ENCODE data around the gene ZNF214.
"Not testable (repeated sequence)": the region's sequence is repeated elsewhere in the genome, so short reads cannot be mapped to it uniquely, and the experiment has no call there.

Gene ZNF214

DNA sequence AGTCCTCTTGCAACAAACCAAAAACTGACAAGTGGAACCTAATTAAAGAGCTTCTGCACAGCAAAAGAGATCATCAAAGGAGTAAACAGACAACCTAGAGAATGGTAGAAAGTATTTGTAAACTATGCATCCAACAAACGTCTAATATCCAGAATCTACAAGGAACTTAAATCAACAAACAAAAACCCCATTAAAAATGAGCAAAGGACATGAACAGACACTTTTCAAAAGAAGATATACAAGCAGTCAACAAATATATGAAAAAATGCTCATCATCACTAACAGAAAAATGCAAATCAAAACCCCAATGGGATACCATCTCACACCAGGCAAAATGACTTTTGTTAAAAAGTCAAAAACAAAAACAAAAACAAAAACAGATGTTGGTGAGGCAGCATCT, 33.7 kb downstream of the ZNF214 start:
- Histone ChIP-seq H3K4me3 (ENCODE audit: low read length) (no peak overlapping the region), H3K9ac (ENCODE audit: low read depth, low read length) (no peak overlapping the region), H3K36me3 (ENCODE audit: insufficient read depth, low read length) (no peaks in the 10 kb centered on the region), H3K4me1 (ENCODE audit: control insufficient read depth, insufficient read depth, low read length) (peaks cover 15% of the 10 kb centered on the region), H3K9me3 (replicated peaks; ENCODE audit: low read length) (no peaks in the 10 kb centered on the region), H3K27me3 (ENCODE audit: control insufficient read depth, insufficient read depth, low read length) (no peaks in the 10 kb centered on the region), H3K4me2 (ENCODE audit: low read length) (no peak overlapping the region)

DNA sequence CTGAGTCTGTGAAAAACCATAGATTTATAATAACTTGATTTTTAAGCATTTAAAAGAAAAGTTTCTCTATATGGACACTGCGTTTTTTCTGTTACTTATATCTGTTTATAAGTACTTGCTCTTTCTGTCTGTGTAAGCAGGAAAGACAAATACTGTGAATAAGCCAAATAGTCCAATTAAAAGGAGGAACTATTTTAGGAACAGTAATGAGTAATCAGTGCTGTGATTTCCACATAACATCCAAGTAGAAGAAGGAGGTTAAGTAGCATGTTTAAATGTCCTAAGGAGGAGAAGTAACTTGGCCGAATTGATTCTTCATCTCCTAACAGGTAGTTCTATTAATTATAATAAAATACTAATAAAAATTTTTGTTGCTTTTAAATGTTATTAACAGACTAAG, 40.8 kb downstream of the ZNF214 start:
- no peaks in the 10 kb centered on the region for H3K4me1 ChIP-seq (ENCODE audit: control insufficient read depth, insufficient read depth, low read length)
- no peaks in the 10 kb centered on the region for H3K36me3 ChIP-seq (ENCODE audit: insufficient read depth, low read length)
- no peaks in the 10 kb centered on the region for H3K27me3 ChIP-seq (ENCODE audit: control insufficient read depth, insufficient read depth, low read length)
- no peak overlapping the region for H3K4me2 ChIP-seq (ENCODE audit: low read length)
- no peaks in the 10 kb centered on the region for H3K9me3 ChIP-seq (replicated peaks; ENCODE audit: low read length)
- no peak overlapping the region for H3K4me3 ChIP-seq (ENCODE audit: low read length)
- no peak overlapping the region for H3K9ac ChIP-seq (ENCODE audit: low read depth, low read length)

DNA sequence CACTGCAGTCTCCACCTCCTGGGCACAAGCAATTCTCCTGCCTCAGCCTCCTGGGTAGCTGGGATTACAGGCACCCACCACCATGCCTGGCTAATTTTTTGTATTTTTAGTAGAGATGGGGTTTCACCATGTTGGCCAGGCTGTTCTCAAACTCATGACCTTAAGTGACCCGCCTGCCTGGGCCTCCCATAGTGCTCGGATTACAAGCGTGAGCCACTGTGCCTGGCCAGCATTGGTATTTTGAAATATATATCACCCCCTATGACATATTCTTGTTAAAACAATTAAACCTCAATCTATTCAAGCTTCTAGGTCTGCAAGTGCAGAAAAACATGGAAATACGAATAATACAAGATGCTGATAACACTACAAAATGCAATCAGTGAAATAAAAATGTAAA, 50.3 kb downstream of the ZNF214 start:
- not testable (repeated sequence) for H3K9me3 ChIP-seq (replicated peaks; ENCODE audit: low read length); H3K9ac ChIP-seq (ENCODE audit: low read depth, low read length); H3K4me3 ChIP-seq (ENCODE audit: low read length); H3K4me2 ChIP-seq (ENCODE audit: low read length); H3K36me3 ChIP-seq (ENCODE audit: insufficient read depth, low read length); H3K27me3 ChIP-seq (ENCODE audit: control insufficient read depth, insufficient read depth, low read length)
- H3K4me1 ChIP-seq (ENCODE audit: control insufficient read depth, insufficient read depth, low read length), result peaks cover 17% of the 10 kb centered on the region

DNA sequence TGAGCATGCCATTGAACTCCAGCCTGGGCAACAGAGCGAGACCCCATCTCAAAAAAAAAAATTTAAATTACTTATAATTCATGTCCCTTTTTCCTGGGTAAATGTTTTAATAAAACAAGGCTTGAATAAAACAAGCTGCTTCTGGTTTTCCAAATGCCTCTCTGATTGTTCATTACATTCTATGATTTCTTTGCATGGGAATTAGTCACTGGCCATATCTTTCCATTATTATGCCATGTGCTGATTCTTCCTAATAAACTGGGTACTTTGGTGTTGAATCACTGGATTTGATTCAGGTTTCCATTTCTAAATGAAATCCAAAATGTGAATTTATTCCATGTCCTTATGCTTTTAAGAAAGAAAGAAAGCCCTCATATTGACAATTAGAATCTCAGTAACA, 51.3 kb downstream of the ZNF214 start:
- H3K4me2 ChIP-seq (ENCODE audit: low read length), result no peak overlapping the region
- no peak overlapping the region for H3K4me3 ChIP-seq (ENCODE audit: low read length)
- peaks cover 17% of the 10 kb centered on the region for H3K4me1 ChIP-seq (ENCODE audit: control insufficient read depth, insufficient read depth, low read length)
- no peaks in the 10 kb centered on the region for H3K27me3 ChIP-seq (ENCODE audit: control insufficient read depth, insufficient read depth, low read length)
- H3K9me3 ChIP-seq (replicated peaks; ENCODE audit: low read length), result no peaks in the 10 kb centered on the region
- peak overlapping the region; percentile 38 for H3K9ac ChIP-seq (ENCODE audit: low read depth, low read length)
- H3K36me3 ChIP-seq (ENCODE audit: insufficient read depth, low read length), result no peaks in the 10 kb centered on the region

DNA sequence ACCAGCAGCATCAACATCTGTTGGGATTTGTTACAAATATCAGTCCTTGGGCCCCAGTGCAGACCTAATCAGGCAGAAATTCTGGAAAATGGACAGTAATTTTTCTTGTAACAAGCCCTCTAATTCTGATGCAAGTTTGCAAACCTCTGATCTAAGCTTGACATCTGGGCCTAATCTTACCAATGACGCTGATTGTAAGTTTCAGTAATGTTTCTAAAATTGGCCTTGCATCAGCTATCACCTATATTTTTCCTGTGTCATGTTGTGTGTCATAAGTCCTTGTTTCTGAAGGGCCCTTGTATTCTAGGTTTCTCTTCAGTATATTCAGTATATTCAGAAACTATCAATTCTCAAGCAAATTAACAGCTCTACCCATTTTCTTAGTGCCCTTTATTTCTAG, 57.5 kb downstream of the ZNF214 start:
- Histone ChIP-seq H3K9me3 (replicated peaks; ENCODE audit: low read length) (no peaks in the 10 kb centered on the region), H3K4me2 (ENCODE audit: low read length) (no peak overlapping the region), H3K9ac (ENCODE audit: low read depth, low read length) (no peak overlapping the region), H3K4me1 (ENCODE audit: control insufficient read depth, insufficient read depth, low read length) (no peaks in the 10 kb centered on the region), H3K27me3 (ENCODE audit: control insufficient read depth, insufficient read depth, low read length) (no peaks in the 10 kb centered on the region), H3K36me3 (ENCODE audit: insufficient read depth, low read length) (no peaks in the 10 kb centered on the region), H3K4me3 (ENCODE audit: low read length) (no peak overlapping the region)

DNA sequence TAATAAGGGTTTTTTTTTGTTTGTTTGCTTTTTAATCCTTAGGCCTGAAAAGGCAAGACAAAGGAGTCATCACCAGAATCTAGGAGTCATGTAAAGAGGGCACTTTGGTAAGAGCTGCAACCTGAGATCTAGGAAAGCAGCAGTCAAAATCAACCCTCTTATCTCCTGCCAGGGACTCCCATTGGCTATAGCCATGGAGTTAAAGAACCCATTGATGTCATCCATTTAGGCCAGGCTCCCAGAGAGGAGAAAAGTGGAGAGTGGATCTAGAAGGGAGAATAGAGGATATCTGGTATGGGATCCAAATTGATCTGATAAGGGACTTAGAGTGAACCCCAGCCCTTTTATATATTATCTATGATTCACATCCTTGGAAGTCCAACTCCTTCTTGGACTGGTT, 58.0 kb downstream of the ZNF214 start:
- Histone ChIP-seq H3K4me3 (ENCODE audit: low read length) (no peak overlapping the region), H3K4me1 (ENCODE audit: control insufficient read depth, insufficient read depth, low read length) (no peaks in the 10 kb centered on the region), H3K9me3 (replicated peaks; ENCODE audit: low read length) (no peaks in the 10 kb centered on the region), H3K9ac (ENCODE audit: low read depth, low read length) (no peak overlapping the region), H3K4me2 (ENCODE audit: low read length) (no peak overlapping the region), H3K36me3 (ENCODE audit: insufficient read depth, low read length) (no peaks in the 10 kb centered on the region), H3K27me3 (ENCODE audit: control insufficient read depth, insufficient read depth, low read length) (no peaks in the 10 kb centered on the region)

DNA sequence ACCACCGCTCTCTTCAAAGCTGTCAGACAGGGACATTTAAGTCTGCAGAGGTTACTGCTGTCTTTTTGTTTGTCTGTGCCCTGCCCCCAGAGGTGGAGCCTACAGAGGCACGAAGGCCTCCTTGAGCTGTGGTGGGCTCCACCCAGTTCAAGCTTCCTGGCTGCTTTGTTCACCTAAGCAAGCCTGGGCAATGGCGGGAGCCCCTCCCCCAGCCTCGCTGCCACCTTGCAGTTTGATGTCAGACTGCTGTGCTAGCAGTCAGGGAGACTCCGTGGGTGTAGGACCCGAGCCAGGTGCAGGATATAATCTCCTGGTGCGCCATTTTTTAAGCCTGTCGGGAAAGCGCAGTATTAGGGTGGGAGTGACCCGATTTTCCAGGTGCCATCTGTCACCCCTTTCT, 65.9 kb downstream of the ZNF214 start:
- not testable (repeated sequence) for H3K27me3 ChIP-seq (ENCODE audit: control insufficient read depth, insufficient read depth, low read length); H3K9me3 ChIP-seq (replicated peaks; ENCODE audit: low read length); H3K4me1 ChIP-seq (ENCODE audit: control insufficient read depth, insufficient read depth, low read length); H3K9ac ChIP-seq (ENCODE audit: low read depth, low read length); H3K4me3 ChIP-seq (ENCODE audit: low read length); H3K4me2 ChIP-seq (ENCODE audit: low read length); H3K36me3 ChIP-seq (ENCODE audit: insufficient read depth, low read length)

All from skeletal muscle satellite cell (primary cell).